ENCODE data around the gene PSMA6.

GRCh38 chr14:35306114-35306513 lies 13.9 kb downstream of the PSMA6 start:
- TF ChIP-seq, protein P1, sequence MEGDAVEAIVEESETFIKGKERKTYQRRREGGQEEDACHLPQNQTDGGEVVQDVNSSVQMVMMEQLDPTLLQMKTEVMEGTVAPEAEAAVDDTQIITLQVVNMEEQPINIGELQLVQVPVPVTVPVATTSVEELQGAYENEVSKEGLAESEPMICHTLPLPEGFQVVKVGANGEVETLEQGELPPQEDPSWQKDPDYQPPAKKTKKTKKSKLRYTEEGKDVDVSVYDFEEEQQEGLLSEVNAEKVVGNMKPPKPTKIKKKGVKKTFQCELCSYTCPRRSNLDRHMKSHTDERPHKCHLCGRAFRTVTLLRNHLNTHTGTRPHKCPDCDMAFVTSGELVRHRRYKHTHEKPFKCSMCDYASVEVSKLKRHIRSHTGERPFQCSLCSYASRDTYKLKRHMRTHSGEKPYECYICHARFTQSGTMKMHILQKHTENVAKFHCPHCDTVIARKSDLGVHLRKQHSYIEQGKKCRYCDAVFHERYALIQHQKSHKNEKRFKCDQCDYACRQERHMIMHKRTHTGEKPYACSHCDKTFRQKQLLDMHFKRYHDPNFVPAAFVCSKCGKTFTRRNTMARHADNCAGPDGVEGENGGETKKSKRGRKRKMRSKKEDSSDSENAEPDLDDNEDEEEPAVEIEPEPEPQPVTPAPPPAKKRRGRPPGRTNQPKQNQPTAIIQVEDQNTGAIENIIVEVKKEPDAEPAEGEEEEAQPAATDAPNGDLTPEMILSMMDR (conservative IDR thresholded peaks at IDR 0.05 in 1 of 2, IDR thresholded peaks at IDR 0.05 in 1 of 2; ENCODE audit: low read depth in 1 of 2, low read length in 2 of 2): no peak
- TF ChIP-seq EZH2 (IDR thresholded peaks at IDR 0.05; ENCODE audit: low read length, missing control alignments): no peak
